DOHH2 (cell line): ENCODE results near the gene MXD4.

Source experiments
- CTCF ChIP-seq: fragments of 200-600 bp; sonication (generic); IDR thresholded peaks from one replicate; pipeline ENCODE4 v1.5.1; 2014; ENCODE audit warnings: antibody characterized with exemption, mild to moderate bottlenecking, low read depth, low read length; ENCODE audit not compliant: poor library complexity, severe bottlenecking
- EZH2phosphoT487 ChIP-seq: fragments of 200-600 bp; sonication (generic); IDR thresholded peaks from 2 replicates; pipeline ENCODE4 v1.6.1; 2017; ENCODE audit warnings: borderline replicate concordance, mild to moderate bottlenecking, antibody characterized with exemption, low read length, moderate library complexity, mixed read lengths

- no peak for TF ChIP-seq CTCF
- no peak for TF ChIP-seq EZH2phosphoT487
Observed at GRCh38 chr4:2290488-2290887, 28.6 kb upstream of the MXD4 start.
